ENCODE data around the gene PER1. TPM values are rescaled to one million over a fixed set of nuclear protein-coding genes. Genes with fewer than 3 reads are reported as not detected.

PER1 gene
- total RNA-seq, 1 experiment from 2014 or later: 9.7 TPM

Other genes starting within 250 kb of the PER1 start
- gene RNF227, start 236.1 kb downstream of the PER1 start, total RNA-seq (2014; rRNA removed; shearing (Covaris generic)): 4.3 and 5.7 TPM in 2 replicates
- 0.21 and 0.37 TPM in 2 replicates for gene KCNAB3, start 222.5 kb downstream of the PER1 start, total RNA-seq (2014; rRNA removed; shearing (Covaris generic))
- gene TRAPPC1, start 220.5 kb downstream of the PER1 start, total RNA-seq (2014; rRNA removed; shearing (Covaris generic)): 22.1 and 27.3 TPM in 2 replicates
- 11.9 and 17.3 TPM in 2 replicates for gene CNTROB, start 220.2 kb downstream of the PER1 start, total RNA-seq (2014; rRNA removed; shearing (Covaris generic))
- not detected in 2 replicates for gene GUCY2D, start 149.8 kb downstream of the PER1 start, total RNA-seq (2014; rRNA removed; shearing (Covaris generic))
- 0.16 and 0.26 TPM in 2 replicates for gene ALOX15B, start 113.3 kb downstream of the PER1 start, total RNA-seq (2014; rRNA removed; shearing (Covaris generic))
- 0.21 TPM in 1 of 2 replicates, not detected in the other for gene ALOX12B, start 64.7 kb downstream of the PER1 start, total RNA-seq (2014; rRNA removed; shearing (Covaris generic))
- not detected in 2 replicates for gene ALOXE3, start 33.9 kb downstream of the PER1 start, total RNA-seq (2014; rRNA removed; shearing (Covaris generic))
- not detected in 2 replicates for gene HES7, start 28.3 kb downstream of the PER1 start, total RNA-seq (2014; rRNA removed; shearing (Covaris generic))
- 3.2 TPM in 2 replicates for gene VAMP2, start 10.5 kb upstream of the PER1 start, total RNA-seq (2014; rRNA removed; shearing (Covaris generic))
- 17.0 and 19.1 TPM in 2 replicates for gene TMEM107, start 24.0 kb upstream of the PER1 start, total RNA-seq (2014; rRNA removed; shearing (Covaris generic))
- gene BORCS6, start 37.8 kb upstream of the PER1 start, total RNA-seq (2014; rRNA removed; shearing (Covaris generic)): 8.4 and 12.3 TPM in 2 replicates
- gene AURKB, start 58.2 kb upstream of the PER1 start, total RNA-seq (2014; rRNA removed; shearing (Covaris generic)): 66.5 and 78.0 TPM in 2 replicates
- gene CTC1, start 95.7 kb upstream of the PER1 start, total RNA-seq (2014; rRNA removed; shearing (Covaris generic)): 5.7 and 7.0 TPM in 2 replicates
- gene PFAS, start 96.9 kb upstream of the PER1 start, total RNA-seq (2014; rRNA removed; shearing (Covaris generic)): 54.1 and 62.0 TPM in 2 replicates
- 5.3 and 7.1 TPM in 2 replicates for gene RANGRF, start 136.3 kb upstream of the PER1 start, total RNA-seq (2014; rRNA removed; shearing (Covaris generic))
- gene SLC25A35, start 143.0 kb upstream of the PER1 start, total RNA-seq (2014; rRNA removed; shearing (Covaris generic)): 0.79 and 1.1 TPM in 2 replicates
- not detected in 2 replicates for gene ARHGEF15, start 157.8 kb upstream of the PER1 start, total RNA-seq (2014; rRNA removed; shearing (Covaris generic))
- not detected in 2 replicates for gene ODF4, start 187.4 kb upstream of the PER1 start, total RNA-seq (2014; rRNA removed; shearing (Covaris generic))
- 4,937 and 5,030 TPM in 2 replicates for gene RPL26, start 230.8 kb upstream of the PER1 start, total RNA-seq (2014; rRNA removed; shearing (Covaris generic))
- not detected in 2 replicates for gene RNF222, start 245.4 kb upstream of the PER1 start, total RNA-seq (2014; rRNA removed; shearing (Covaris generic))